GM23338 (cell line): ENCODE measurements around the gene EIF4EBP3. TPM values are rescaled to one million over a fixed set of nuclear protein-coding genes. Genes with fewer than 3 reads are reported as not detected.

Experiments used
- ATAC-seq: fragments of 200-7000 bp; cut with Tn5 transposase; 3 replicates; pipeline ENCODE4 v1.9.1; 2020
- DNase-seq: peaks from one replicate; pipeline ENCODE4 v3.0.0-alpha.2; 2015; ENCODE audit warnings: low spot score
- H2AFZ ChIP-seq: fragments of 200-600 bp; sonication (generic); 2 replicates; pipeline ENCODE4 v1.8.0; 2016; ENCODE audit warnings: antibody characterized with exemption, mild to moderate bottlenecking, moderate library complexity
- H3F3A ChIP-seq: fragments of 200-600 bp; sonication (generic); replicated peaks from 2 replicates; pipeline ENCODE4 v1.8.0; 2017; ENCODE audit warnings: antibody characterized with exemption, mixed run types, low read depth
- H3K27ac ChIP-seq: fragments of 200-600 bp; sonication (generic); 2 replicates; pipeline ENCODE4 v1.6.1; 2016; ENCODE audit warnings: low read depth
- H3K27me3 ChIP-seq: fragments of 200-600 bp; sonication (generic); 2 replicates; pipeline ENCODE4 v1.8.0; 2016; ENCODE audit warnings: mild to moderate bottlenecking, mixed run types, moderate library complexity; ENCODE audit not compliant: insufficient read depth
- H3K36me3 ChIP-seq: fragments of 200-600 bp; sonication (generic); 2 replicates; pipeline ENCODE4 v1.8.0; 2016; ENCODE audit warnings: mild to moderate bottlenecking; ENCODE audit not compliant: insufficient read depth
- H3K4me1 ChIP-seq: fragments of 200-600 bp; sonication (generic); 2 replicates; pipeline ENCODE4 v1.8.0; 2016; ENCODE audit warnings: mild to moderate bottlenecking, moderate library complexity; ENCODE audit not compliant: insufficient read depth
- H3K4me2 ChIP-seq: fragments of 200-600 bp; sonication (generic); 2 replicates; pipeline ENCODE4 v1.7.1; 2017; ENCODE audit warnings: mixed run types
- H3K4me3 ChIP-seq: fragments of 200-600 bp; sonication (generic); 2 replicates; pipeline ENCODE4 v1.6.1; 2016; ENCODE audit warnings: mixed run types
- H3K79me2 ChIP-seq: fragments of 200-600 bp; sonication (generic); replicated peaks from 2 replicates; pipeline ENCODE4 v1.8.0; 2017; ENCODE audit warnings: mild to moderate bottlenecking; ENCODE audit not compliant: insufficient read depth
- H3K9me2 ChIP-seq: fragments of 200-600 bp; sonication (generic); 2 replicates; pipeline ENCODE4 v1.8.0; 2017; ENCODE audit not compliant: insufficient read depth
- H4K20me1 ChIP-seq: fragments of 200-600 bp; sonication (generic); replicated peaks from 2 replicates; pipeline ENCODE4 v1.8.0; 2017; ENCODE audit warnings: mild to moderate bottlenecking; ENCODE audit not compliant: insufficient read depth
- H3K27ac Mint-ChIP-seq: 2 replicates; pipeline ENCODE4 v1.8.0; 2020; ENCODE audit warnings: inconsistent platforms, mild to moderate bottlenecking, moderate library complexity, mixed read lengths
- H3K27me3 Mint-ChIP-seq: 3 replicates; pipeline ENCODE4 v1.8.0; 2022; ENCODE audit warnings: low read depth, mild to moderate bottlenecking, moderate library complexity, mixed read lengths, inconsistent platforms; ENCODE audit not compliant: insufficient read depth, poor library complexity
- H3K36me3 Mint-ChIP-seq: 3 replicates; pipeline ENCODE4 v1.8.0; 2021; ENCODE audit warnings: low read depth, mild to moderate bottlenecking, inconsistent platforms, moderate library complexity, mixed read lengths
- H3K4me1 Mint-ChIP-seq: 3 replicates; pipeline ENCODE4 v1.8.0; 2020; ENCODE audit warnings: mild to moderate bottlenecking, inconsistent platforms, mixed read lengths
- H3K4me3 Mint-ChIP-seq: 3 replicates; pipeline ENCODE4 v1.8.0; 2021; ENCODE audit warnings: moderate library complexity, mild to moderate bottlenecking, inconsistent platforms, mixed read lengths
- H3K9me3 Mint-ChIP-seq: 3 replicates; pipeline ENCODE4 v1.8.0; 2020; ENCODE audit warnings: moderate library complexity, mild to moderate bottlenecking, inconsistent platforms, mixed read lengths
- EZH2 ChIP-seq: fragments of 200-600 bp; sonication (generic); IDR thresholded peaks from one replicate; pipeline ENCODE4 v1.8.0; 2017; ENCODE audit warnings: antibody characterized with exemption, mild to moderate bottlenecking, low read depth; ENCODE audit not compliant: unreplicated experiment
- EZH2phosphoT487 ChIP-seq: fragments of 200-600 bp; sonication (generic); IDR thresholded peaks from one replicate; pipeline ENCODE4 v1.8.1; 2018; ENCODE audit warnings: antibody characterized with exemption; ENCODE audit not compliant: unreplicated experiment
- POLR2AphosphoS5 ChIP-seq: IDR thresholded peaks from 2 replicates; pipeline ENCODE4 v1.6.1; 2016; ENCODE audit warnings: antibody characterized with exemption, low read depth
- REST ChIP-seq: IDR thresholded peaks from one replicate; pipeline ENCODE4 v1.6.1; 2018; ENCODE audit warnings: antibody characterized with exemption; ENCODE audit not compliant: unreplicated experiment
- STAT1 ChIP-seq: IDR thresholded peaks from one replicate; pipeline ENCODE4 v1.6.1; 2016; ENCODE audit warnings: antibody characterized with exemption; ENCODE audit not compliant: unreplicated experiment
- ZNF331 ChIP-seq: fragments of 250-450 bp; sonication (Bioruptor Pico); IDR thresholded peaks from 2 replicates; pipeline ENCODE4 v1.5.0; 2020; ENCODE audit warnings: low read depth, mild to moderate bottlenecking, moderate library complexity
- microRNA-seq: library from miRNA; unstranded; fragments of <30 nt; microRNA quantifications from one replicate; pipeline ENCODE4, GENCODE V29; 2017
- polyA plus RNA-seq: library from polyadenylated mRNA; unstranded; fragments of >200 nt; fragmentation: Nextera tagmentation; extraction: Ambion mirVana; gene quantifications from 2 replicates; pipeline ENCODE4 v1.2.1, GENCODE V29; 2016
- small RNA-seq: library from RNA; depleted of rRNA; stranded (forward); fragments of <200 nt; gene quantifications from one replicate; pipeline ENCODE3, GENCODE V24; 2014; ENCODE audit warnings: low replicate concordance
- total RNA-seq: library from RNA; depleted of rRNA; stranded (reverse); fragments of >200 nt; shearing (Covaris generic); gene quantifications from 2 replicates; pipeline ENCODE4 v1.2.3, GENCODE V29; 2014; rRNA removed

EIF4EBP3 gene
- total and polyA plus RNA-seq, 2 experiments from 2014 or later, result 2.4 to 21.5 TPM

GRCh38 chr5:140596321-140596741, 48.9 kb downstream of the EIF4EBP3 start:
- Mint-ChIP-seq H3K9me3 (peaks cover 6% of the 10 kb centered on the region; the same call in 1 of the 3 replicates), H3K36me3 (no peaks in the 10 kb centered on the region), H3K27ac (no peak overlapping the region), H3K4me3 (no peak overlapping the region), H3K4me1 (no peaks in the 10 kb centered on the region), H3K27me3 (peaks cover 4% of the 10 kb centered on the region)
- no peaks in the 10 kb centered on the region for H3F3A ChIP-seq
- H3K27ac ChIP-seq, result no peak overlapping the region
- no peaks in the 10 kb centered on the region for H3K36me3 ChIP-seq
- H3K4me2 ChIP-seq, result no peak overlapping the region
- no peak overlapping the region for H2AFZ ChIP-seq
- no peak overlapping the region for H3K4me3 ChIP-seq
- H4K20me1 ChIP-seq, result no peaks in the 10 kb centered on the region
- H3K79me2 ChIP-seq, result no peaks in the 10 kb centered on the region
- H3K4me1 ChIP-seq, result no peaks in the 10 kb centered on the region
- H3K9me2 ChIP-seq, result no peaks in the 10 kb centered on the region
- TF ChIP-seq STAT1, result no peak
- ATAC-seq (no peak), DNase-seq (no peak)
- no peaks in the 10 kb centered on the region for H3K27me3 ChIP-seq

- H3K9me2 ChIP-seq, result no peaks in the 10 kb centered on the region
- no peak overlapping the region for H2AFZ ChIP-seq
- H3K27me3 ChIP-seq, result no peaks in the 10 kb centered on the region
- no peaks in the 10 kb centered on the region for H3K4me1 ChIP-seq
- H3K9me3 Mint-ChIP-seq, result peaks cover 2% of the 10 kb centered on the region; the same call in 1 of the 3 replicates
- ATAC-seq (no peak), DNase-seq (no peak)
- TF ChIP-seq ZNF331, result no peak
- TF ChIP-seq REST, result no peak
- TF ChIP-seq POLR2AphosphoS5, result no peak
- no peak for TF ChIP-seq EZH2phosphoT487
- TF ChIP-seq EZH2, result no peak
- no peaks in the 10 kb centered on the region for H3K36me3 ChIP-seq
- H3K4me3 ChIP-seq, result no peak overlapping the region
- H4K20me1 ChIP-seq, result no peaks in the 10 kb centered on the region
- no peaks in the 10 kb centered on the region for H3F3A ChIP-seq
- H3K79me2 ChIP-seq, result no peaks in the 10 kb centered on the region
- peaks cover 4% of the 10 kb centered on the region for H3K27me3 Mint-ChIP-seq
- H3K4me3 Mint-ChIP-seq, result no peak overlapping the region
- no peak overlapping the region for H3K27ac ChIP-seq
- H3K27ac Mint-ChIP-seq, result no peak overlapping the region
- no peaks in the 10 kb centered on the region for H3K4me1 Mint-ChIP-seq
- no peaks in the 10 kb centered on the region for H3K36me3 Mint-ChIP-seq
- H3K4me2 ChIP-seq, result no peak overlapping the region
These were observed 51.4 kb downstream of the EIF4EBP3 start for GRCh38 chr5:140598836-140599235.

Small RNA genes within 50 kb of the gene (microRNA-seq; reads per million reads assigned to microRNA genes)
- not detected for gene MIR6831

Small RNA genes within 50 kb of the gene (small RNA-seq; reads per million reads assigned to genes)
- gene RF00279, result 0.12 reads per million
- gene RF00443, result not detected

Other genes starting within 250 kb of the EIF4EBP3 start
- 85.4 and 119 TPM in 2 replicates for gene PFDN1, start 244.6 kb upstream of the EIF4EBP3 start, total RNA-seq
- 256 and 279 TPM in 2 replicates for gene PFDN1, start 244.6 kb upstream of the EIF4EBP3 start, polyA plus RNA-seq
- 2.0 and 2.9 TPM in 2 replicates for gene HBEGF, start 201.1 kb upstream of the EIF4EBP3 start, total RNA-seq
- gene HBEGF, start 201.1 kb upstream of the EIF4EBP3 start, polyA plus RNA-seq, result 2.2 and 2.3 TPM in 2 replicates
- gene SLC4A9, start 187.5 kb upstream of the EIF4EBP3 start, total RNA-seq, result 0.08 TPM in 1 of 2 replicates, not detected in the other
- 0.08 TPM in 1 of 2 replicates, not detected in the other for gene SLC4A9, start 187.5 kb upstream of the EIF4EBP3 start, polyA plus RNA-seq
- gene ANKHD1, start 145.8 kb upstream of the EIF4EBP3 start, total RNA-seq, result 119 and 123 TPM in 2 replicates
- gene ANKHD1, start 145.8 kb upstream of the EIF4EBP3 start, polyA plus RNA-seq, result 58.6 and 73.0 TPM in 2 replicates
- gene SRA1, start 9.8 kb downstream of the EIF4EBP3 start, total RNA-seq, result 29.7 and 38.4 TPM in 2 replicates
- 67.2 and 74.7 TPM in 2 replicates for gene SRA1, start 9.8 kb downstream of the EIF4EBP3 start, polyA plus RNA-seq
- gene APBB3, start 16.9 kb downstream of the EIF4EBP3 start, total RNA-seq, result 10.2 and 15.4 TPM in 2 replicates
- gene APBB3, start 16.9 kb downstream of the EIF4EBP3 start, polyA plus RNA-seq, result 7.7 and 9.0 TPM in 2 replicates
- 34.4 and 39.1 TPM in 2 replicates for gene SLC35A4, start 17.2 kb downstream of the EIF4EBP3 start, total RNA-seq
- 17.7 and 19.0 TPM in 2 replicates for gene SLC35A4, start 17.2 kb downstream of the EIF4EBP3 start, polyA plus RNA-seq
- gene CD14, start 85.5 kb downstream of the EIF4EBP3 start, total RNA-seq, result not detected in 2 replicates
- gene CD14, start 85.5 kb downstream of the EIF4EBP3 start, polyA plus RNA-seq, result 0.17 TPM in 1 of 2 replicates, not detected in the other
- gene TMCO6, start 91.8 kb downstream of the EIF4EBP3 start, total RNA-seq, result 19.9 and 37.4 TPM in 2 replicates
- gene TMCO6, start 91.8 kb downstream of the EIF4EBP3 start, polyA plus RNA-seq, result 18.7 and 19.0 TPM in 2 replicates
- 48.8 and 55.7 TPM in 2 replicates for gene NDUFA2, start 100.0 kb downstream of the EIF4EBP3 start, total RNA-seq
- gene NDUFA2, start 100.0 kb downstream of the EIF4EBP3 start, polyA plus RNA-seq, result 292 and 317 TPM in 2 replicates
- 58.9 and 77.3 TPM in 2 replicates for gene IK, start 100.2 kb downstream of the EIF4EBP3 start, total RNA-seq
- 116 and 128 TPM in 2 replicates for gene IK, start 100.2 kb downstream of the EIF4EBP3 start, polyA plus RNA-seq
- 18.0 and 22.7 TPM in 2 replicates for gene WDR55, start 117.2 kb downstream of the EIF4EBP3 start, total RNA-seq
- gene WDR55, start 117.2 kb downstream of the EIF4EBP3 start, polyA plus RNA-seq, result 9.3 and 9.6 TPM in 2 replicates
- 15.5 and 22.0 TPM in 2 replicates for gene DND1, start 125.9 kb downstream of the EIF4EBP3 start, total RNA-seq
- 7.3 and 8.1 TPM in 2 replicates for gene DND1, start 125.9 kb downstream of the EIF4EBP3 start, polyA plus RNA-seq
- gene HARS1, start 143.7 kb downstream of the EIF4EBP3 start, total RNA-seq, result 57.8 and 58.8 TPM in 2 replicates
- gene HARS1, start 143.7 kb downstream of the EIF4EBP3 start, polyA plus RNA-seq, result 48.6 and 51.6 TPM in 2 replicates
- gene HARS2, start 143.8 kb downstream of the EIF4EBP3 start, total RNA-seq, result 21.6 and 29.6 TPM in 2 replicates
- 12.7 and 14.4 TPM in 2 replicates for gene HARS2, start 143.8 kb downstream of the EIF4EBP3 start, polyA plus RNA-seq
- 26.4 and 35.6 TPM in 2 replicates for gene ZMAT2, start 152.8 kb downstream of the EIF4EBP3 start, total RNA-seq
- gene ZMAT2, start 152.8 kb downstream of the EIF4EBP3 start, polyA plus RNA-seq, result 45.1 and 50.6 TPM in 2 replicates
- gene PCDHA1, start 238.5 kb downstream of the EIF4EBP3 start, total RNA-seq, result 1.6 and 3.2 TPM in 2 replicates
- gene PCDHA1, start 238.5 kb downstream of the EIF4EBP3 start, polyA plus RNA-seq, result 0.52 and 0.81 TPM in 2 replicates
- 2.2 and 2.4 TPM in 2 replicates for gene PCDHA2, start 247.2 kb downstream of the EIF4EBP3 start, total RNA-seq
- 0.99 and 1.3 TPM in 2 replicates for gene PCDHA2, start 247.2 kb downstream of the EIF4EBP3 start, polyA plus RNA-seq